NCI-H748 (cell line): ENCODE measurements around the gene NAMPT.
"Not testable (repeated sequence)": the region's sequence is repeated elsewhere in the genome, so short reads cannot be mapped to it uniquely, and the experiment has no call there.

Experiments used
- DNase-seq: peaks from one replicate; lab custom pipeline; 2025; ENCODE audit not compliant: unreplicated experiment; lab: John Stamatoyannopoulos, UW

Gene NAMPT

DNA sequence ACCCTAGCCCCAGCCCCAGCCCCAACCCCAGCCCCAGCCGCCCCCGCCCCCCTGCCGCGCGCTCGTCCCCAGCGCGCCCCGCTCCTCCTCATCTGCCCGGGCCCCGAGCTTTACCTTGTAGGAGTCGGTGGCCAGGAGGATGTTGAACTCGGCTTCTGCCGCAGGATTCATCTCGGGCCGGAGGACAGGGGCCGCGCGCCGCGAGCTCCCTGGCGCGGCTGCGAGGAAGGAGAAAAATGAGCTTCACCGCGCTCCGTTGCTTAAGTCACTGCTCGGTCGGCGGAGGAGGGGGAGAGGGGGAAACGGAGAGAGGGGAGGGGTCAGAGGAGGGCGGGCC, at the start of gene NAMPT:
NAMPT (minus strand) TSS at position 270 of the 337 bp plus-strand sequence; CDS start at position 171, 99 bp downstream.
- no peak for DNase-seq

DNA sequence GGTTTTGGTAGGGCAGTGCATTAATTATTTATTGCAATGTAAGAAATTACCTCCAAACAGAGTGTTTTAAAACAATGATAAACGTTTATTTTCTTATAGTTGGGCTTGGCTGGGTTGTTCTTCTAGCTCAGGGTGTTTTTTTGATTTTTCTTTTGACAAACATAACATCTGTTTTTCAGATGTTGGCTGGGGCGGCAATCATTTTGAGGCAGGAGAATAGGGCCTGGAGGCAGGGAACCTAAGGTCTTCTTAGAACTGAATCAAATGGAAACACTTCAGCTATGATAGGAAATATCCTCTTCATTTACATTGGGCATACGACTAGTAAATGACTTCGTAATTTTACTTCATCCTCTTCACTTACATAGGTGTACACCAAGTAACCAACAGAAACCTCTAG, 47.4 kb upstream of the NAMPT start:
- no peak for DNase-seq

DNA sequence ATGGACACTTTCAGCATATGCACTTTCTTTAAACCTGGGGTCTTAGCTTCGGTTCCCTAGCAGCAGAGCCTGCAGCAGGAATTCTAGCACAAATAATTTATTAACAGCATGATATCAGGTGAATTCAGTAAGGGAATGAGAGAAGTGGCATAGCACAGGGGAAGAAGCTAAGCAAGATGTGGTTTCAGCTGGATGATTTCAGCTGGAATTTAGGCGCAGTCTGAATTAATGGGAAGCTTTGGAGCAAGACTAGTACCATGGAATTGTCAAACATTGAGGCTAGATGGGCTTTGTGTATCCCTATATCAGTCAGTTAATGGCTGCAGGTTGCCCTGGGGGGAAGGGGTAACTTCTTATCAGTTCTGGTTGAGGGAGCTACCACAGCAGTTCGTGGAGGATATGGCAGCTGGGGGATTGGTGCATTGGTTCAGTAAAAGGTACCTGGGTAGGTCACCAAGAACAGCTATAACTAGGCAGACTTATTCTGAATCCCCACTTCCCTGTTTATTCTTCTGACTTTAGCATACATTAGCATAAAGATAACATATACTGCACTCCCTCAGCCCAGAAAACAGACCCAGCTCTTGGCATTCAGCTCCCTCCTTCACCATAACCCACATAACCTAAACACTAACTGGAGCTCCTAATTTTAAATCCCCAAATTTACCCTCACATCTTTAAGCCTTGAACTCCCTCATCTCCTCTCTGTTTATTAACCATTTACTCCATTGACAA, 46.8 kb upstream of the NAMPT start:
- no peak for DNase-seq

DNA sequence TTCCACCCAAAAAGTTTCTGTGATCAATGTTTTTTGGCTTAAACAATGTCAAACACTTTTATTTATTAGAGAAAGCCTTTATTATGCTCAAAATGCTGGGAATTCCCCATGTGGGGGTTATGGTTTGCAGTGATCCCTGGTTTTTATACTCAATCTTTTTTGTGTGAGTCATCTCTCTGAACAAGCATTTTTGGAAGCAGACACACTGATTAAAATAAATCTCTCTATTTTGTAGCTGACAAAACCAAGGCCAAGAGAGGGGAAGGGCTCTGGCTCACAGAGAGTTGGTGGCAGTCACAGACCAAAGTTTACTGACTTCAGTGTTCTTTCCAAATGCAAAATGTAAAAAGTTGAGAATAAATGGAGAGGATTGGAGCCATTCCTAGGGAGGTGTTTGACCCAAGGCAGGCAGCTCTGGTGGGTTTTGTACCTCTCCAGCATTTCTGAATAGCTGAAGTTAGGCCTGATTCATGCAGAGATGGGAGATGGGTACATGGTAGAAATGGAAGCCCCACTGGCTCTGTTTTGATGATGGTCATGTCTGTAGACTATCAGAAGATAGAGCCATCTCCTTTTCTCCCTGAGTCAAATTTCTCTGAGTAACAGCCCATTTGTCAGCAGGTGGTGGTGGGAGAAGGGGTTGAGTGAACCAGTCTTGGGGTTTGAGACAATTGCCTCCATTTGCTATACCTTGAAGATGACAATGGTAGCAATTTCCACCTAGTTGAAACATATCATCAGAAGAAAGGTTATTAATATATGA, 45.4 kb upstream of the NAMPT start:
- no peak for DNase-seq

DNA sequence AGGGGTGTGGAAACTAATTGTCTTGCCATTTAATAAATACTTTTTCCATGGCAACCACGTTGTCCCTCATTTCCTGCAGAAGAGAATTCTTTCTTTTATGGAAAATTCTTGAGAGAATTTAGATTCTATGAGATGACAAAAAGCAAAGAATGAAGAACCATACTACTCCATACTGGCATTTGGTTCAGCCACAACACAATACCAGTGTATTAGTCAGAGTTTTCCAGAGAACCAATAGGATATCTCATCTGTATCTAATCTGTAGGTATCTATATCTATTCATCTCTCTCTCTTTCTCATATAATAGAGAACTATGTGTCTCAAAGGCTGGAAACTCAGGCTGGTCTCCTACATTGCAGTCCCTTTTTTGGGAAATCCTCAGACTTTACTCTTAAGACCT, 44.6 kb upstream of the NAMPT start:
- no peak for DNase-seq

DNA sequence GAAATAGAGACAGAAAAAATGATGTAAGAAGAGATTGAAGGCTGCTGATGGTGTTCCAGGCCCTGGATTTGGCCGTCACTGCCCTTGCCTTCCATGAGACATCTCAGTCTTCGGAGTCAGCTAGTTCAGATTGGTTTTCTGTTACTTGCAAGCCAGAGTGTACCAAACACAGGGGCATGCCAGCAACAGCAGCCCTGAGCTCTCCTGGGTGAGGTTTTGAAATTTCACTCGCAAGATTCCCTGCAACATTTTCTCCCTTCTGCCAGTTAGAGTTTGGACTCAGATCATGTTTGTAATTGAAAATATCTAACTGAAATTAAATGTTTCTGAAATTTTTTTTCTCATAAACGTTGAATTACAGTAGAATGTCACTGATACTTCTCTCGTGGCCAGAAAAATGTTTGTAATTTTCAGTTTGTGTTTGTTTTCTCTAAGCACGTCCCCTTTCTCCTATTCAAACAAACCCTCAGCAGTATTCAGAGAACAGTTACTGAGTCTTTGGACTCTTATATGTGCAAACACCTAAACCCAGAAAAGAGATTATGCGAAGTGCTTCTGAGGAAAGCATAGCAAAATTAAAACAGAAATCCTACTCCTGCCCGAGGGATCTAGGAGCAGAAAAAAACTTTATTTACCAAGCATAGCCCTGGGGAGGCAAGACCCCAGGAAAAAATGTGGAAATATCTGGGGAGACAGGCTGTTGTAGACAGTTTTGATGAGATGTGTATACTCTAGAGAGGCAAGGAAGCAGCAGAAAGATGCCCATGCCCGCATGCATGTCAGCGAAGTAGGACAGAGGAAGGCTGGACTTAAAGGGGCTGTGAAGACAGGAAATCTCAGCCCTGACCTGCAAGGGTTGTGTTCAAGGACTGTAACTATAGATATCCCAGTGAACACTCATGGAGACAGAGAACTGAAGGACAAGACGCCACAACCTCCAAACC, 43.0 kb upstream of the NAMPT start:
- no peak for DNase-seq

DNA sequence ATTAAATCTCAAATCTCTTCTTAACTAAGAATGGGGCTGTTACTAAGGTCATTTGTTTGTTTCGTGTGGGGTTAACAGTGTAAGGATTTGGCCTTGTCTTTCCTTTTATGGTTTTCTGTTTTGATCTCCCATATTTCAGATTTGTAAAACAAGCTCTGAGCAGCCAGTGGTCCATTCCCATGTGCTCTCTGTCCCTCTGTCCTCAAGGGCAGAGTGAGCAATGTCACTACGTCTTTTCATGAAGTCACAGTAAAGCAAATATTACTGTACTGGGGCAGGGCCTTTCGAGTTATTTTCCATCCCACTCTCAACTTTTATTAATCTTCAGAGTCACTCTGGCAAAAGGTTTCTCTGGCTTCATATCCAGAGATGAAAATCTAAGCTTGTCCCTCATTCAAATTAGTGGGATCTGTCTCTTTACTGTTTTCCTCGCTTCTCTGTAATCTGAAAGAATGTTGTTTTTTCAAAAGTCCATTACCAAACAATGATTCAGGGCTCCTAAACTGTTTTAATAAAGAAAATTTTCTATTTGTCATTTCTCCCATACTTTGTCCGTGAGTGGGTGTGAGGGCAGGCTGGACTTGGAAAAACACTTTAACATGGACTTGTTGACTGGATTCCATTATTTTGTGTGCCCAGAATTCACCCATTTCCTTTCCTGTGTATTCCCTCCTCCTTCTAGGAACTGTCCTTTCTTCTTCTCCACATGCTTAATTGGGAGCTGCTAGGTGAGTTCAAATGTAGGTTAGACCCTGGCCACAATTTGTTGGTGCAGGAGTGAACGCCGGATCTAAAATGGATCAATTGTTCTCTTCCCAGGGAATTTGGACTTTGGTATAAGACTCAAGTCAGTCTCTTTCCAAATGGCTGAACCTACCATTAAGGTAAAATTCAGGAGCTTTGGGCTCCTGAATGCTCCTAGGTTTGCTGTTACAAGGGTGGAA, 42.1 kb upstream of the NAMPT start:
- DNase-seq = no peak

DNA sequence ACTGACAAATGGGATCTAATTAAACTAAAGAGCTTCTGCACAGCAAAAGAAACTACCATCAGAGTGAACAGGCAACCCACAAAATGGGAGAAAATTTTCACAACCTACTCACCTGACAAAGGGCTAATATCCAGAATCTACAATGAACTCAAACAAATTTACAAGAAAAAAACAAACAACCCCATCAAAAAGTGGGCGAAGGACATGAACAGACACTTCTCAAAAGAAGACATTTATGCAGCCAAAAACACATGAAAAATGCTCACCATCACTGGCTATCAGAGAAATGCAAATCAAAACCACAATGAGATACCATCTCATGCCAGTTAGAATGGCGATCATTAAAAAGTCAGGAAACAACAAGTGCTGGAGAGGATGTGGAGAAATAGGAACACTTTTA, 39.7 kb upstream of the NAMPT start:
- DNase-seq = not testable (repeated sequence)

DNA sequence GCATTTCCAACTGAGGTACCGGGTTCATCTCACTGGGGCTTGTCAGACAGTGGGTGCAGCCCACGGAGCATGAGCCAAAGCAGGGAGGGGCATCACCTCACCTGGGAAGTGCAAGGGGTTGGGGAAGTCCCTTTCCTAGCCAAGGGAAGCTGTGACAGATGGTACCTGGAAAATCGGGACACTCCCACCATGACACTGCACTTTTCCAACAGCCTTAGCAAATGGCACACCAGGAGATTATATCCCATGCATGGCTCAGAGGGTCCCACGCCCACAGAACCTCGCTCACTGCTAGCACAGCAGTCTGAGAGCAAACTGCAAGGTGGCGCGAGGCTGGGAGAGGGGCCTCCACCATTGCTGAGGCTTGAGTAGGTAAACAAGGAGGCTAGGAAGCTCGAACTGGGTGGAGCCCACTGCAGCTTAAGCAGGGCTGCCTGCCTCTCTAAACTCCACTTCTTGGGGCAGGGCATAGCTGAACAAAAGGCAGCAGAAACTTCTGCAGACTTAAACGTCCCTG, 35.5 kb upstream of the NAMPT start:
- not testable (repeated sequence) for DNase-seq

DNA sequence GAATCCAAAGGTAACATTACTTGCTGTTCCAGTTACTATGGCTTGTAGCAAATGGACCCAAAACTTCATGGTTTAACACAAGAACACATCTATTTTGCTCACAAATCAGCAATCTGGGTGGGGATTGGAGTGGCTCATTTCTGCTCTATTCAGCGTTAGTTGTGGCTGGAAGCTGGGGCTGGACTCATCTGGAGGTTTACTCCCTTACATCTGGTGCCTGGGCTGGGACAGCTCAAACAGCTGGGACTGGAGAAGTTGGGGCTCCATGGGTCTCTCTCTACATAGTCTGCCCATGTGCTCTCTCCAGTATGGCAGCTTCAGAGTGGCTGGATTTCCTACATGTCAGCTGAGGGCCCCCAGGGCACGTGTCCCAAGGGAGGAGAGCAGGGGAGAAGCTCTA, 33.7 kb upstream of the NAMPT start:
- no peak for DNase-seq

DNA sequence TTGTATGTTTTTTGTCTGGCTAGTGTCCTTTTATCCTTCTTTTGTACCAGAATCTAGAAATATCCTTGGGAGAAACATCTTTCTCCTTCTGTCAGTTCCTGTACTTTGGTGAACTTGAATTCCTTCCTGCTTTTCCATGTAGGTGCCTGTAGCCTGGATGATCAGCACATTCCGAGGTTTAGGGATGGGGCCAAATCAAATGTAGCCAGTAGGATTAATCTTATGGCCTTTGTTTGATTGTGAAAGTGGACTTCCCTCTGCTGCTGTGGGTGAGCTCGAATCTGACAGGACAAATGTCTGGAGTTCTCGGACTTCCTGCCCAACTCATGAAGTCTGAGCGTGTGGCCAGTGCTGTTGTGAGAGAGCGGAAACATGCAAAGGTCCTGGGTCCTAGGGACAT, 33.2 kb upstream of the NAMPT start:
- DNase-seq = no peak

DNA sequence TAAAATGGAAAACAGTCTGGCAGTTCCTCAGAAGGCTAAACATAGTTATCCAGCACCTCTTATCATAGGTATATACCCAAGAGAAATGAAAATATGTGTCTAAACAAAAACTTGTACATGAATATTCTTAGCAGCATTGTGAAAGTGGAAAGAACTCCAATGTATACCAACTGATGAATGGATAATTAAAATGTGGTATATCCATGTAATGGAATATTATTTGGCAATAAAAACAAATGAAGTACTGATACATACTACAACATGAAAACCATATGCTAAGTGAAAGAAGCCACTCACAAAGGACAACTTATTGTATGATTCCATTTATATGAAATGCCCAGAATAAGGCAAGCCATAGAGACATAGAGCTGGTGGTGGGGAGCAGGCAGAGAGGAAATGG, 32.2 kb upstream of the NAMPT start:
- no peak for DNase-seq

DNA sequence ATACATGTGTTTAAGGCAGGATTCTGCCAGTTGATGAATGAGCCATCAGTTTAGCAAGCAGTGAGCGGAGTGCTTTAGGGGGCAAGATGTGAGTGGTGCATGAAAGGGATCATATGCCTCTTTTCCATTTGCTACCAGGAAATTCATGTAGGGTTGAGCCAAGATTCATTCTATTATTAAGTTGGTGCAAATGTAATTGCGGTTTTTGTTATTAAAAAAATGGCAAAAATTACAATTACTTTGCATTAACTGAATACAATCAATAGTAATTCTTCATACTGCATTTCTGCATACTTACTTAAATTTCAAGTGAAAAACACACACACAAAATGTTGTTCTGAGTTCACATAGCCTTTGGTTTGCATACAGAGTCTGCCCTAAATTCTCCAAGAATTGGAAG, 30.1 kb upstream of the NAMPT start:
- no peak for DNase-seq

DNA sequence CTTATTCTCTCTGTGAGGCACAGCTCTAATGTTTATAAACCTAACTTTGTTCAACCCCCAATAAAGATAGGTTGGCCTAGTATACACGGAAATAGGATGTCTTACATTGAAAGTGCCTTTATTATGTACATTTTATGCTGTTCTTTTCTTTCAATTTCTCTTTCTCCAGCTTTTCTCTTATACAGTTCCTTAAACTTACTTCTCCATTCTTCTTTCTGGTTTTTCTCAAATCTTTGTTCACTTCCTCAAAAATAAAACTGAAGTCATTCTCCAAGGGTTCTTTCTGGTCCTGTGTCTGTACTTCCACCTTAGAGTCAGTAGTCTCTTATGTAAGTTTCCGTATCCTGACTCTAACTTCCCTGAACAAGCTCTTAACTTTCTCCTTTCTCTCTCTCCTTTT, 29.2 kb upstream of the NAMPT start:
- no peak for DNase-seq

DNA sequence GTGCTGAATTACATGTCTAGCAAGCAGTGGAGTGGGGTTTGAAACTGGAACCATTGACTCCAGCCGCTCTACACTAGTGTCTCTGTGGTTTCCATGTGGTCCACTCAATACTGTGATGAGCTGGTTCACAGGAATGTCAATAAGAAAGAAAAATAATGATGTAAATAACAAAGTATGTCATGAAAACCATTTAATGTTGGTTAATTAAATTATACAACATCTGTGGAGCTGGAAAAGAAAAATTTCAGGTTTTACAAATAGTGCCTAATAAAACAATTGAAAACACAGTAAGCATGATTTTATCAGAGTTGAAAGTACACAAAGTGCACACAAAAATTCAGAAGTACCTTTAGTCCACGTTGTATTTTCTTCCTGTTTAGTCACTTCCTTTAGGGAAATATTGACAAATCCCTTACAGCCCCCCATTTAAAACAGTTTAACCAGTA, 28.7 kb upstream of the NAMPT start:
- no peak for DNase-seq

DNA sequence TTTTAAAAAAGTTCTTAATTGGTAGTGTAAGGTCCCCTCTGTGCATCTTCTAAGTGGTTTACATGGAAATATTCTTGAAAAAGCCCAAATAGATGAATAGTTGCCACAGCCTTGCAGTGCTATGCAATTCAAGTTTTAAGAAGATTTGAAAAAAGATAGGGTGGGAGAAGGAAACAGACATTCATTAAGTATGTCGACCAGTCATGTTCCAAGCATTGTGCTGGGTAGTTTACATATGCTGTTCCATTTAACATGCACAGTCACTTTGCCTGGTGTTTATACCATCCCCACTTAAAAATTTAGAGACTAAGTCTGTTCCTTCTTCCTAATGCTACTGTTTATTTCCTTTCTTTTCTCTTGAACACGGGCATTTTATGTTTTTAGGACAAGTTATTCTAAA, 28.1 kb upstream of the NAMPT start:
- no peak for DNase-seq

DNA sequence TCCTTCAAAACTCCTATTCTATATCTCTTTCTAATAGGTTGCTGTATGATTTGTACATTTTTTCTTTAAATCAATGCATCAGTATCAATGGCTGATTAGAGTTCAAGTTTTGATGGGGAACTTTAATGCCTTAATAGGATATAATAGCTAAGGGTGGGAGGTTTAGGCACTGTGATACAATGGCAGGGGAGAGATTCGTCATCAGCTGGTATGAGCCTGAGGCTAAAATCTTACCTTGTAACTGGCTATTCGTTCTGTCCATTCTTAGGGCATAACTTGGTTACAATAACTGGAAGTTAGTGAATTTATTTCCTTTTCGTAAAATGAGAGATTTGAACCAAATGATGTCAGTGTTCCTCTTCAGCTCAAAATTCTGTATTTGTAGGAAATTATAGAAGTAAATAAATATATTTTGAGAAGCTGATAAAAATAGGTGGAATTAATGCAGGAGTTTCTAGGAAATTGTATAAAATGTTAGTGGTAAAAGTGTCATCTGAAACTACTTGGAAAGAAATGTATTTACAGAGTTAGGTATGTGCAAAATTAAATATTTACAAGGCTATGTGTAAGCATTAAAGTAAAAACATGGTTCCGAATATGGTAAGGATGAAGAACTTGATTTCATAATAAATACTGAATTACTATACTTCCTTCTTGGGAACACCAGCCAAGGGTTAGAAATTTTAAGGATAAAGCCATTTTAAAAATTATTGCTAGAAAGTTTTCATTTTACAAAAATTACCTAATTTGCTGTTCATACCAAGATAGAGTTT, 27.5 kb upstream of the NAMPT start:
- DNase-seq = no peak

DNA sequence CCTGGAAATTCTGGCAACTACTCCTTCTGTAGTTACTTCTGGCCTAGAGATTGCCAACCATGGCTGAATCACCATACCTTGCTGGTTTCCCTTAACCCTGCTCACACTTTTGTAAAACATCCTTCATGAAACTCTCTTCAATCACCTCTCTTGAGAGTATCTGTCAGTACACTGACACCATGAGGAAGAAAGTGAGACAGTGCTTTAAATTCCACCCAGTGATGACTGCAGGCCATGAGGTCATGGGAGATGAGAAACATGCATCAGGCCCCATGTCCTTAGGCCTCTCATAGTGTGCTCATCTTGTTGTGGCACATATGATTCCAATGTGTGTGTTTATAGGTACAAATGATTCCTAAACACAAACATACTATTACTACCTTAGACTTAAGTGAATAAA, 24.6 kb upstream of the NAMPT start:
- no peak for DNase-seq

DNA sequence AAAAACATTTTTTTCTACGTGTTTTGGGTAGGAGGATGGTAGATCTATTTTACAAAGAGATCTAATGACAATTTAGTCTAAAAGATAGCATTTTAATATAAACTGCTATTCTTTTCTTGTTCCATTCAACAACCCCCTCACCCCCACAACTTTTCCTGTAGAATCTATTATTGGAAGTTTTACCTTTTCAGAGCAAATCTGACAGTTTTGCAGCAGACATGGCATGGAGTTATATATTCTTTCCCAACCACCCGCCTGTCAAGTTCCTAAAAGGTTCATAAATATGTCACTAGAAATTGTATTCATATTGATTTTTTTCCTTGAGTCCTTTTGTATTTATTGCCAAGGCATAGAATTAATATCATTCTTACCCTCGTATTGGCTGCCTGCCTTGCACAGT, 21.5 kb upstream of the NAMPT start:
- no peak for DNase-seq

DNA sequence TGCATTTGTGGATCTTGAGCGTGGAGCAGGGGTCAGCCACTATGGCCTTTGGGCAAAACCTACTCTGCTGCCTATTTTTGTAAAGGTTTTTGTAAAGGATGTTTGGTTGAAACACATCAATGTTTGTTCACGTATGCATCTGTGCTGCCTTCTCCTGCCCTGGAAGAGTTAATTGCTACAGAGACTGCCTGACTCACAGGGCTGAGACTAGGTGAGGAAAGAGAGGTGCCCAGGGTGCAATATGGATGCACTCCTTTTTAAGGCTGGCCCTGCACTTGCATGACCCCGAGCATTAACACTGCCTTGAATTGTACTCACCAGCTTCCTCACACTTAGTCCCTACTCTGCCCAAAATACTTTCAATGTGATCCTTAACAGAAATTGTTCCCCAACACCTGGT, 20.9 kb upstream of the NAMPT start:
- no peak for DNase-seq
